Neural crest cell (in vitro differentiated cells): ENCODE measurements around the gene TEX14. TPM values are rescaled to one million over a fixed set of nuclear protein-coding genes. Genes with fewer than 3 reads are reported as not detected.

Source experiments
- DNase-seq: peaks from one replicate; pipeline ENCODE4 v3.0.0; 2021; ENCODE audit warnings: low read depth, mixed read lengths, low spot score
- H3K27ac Mint-ChIP-seq: one replicate; pipeline ENCODE4 v1.8.0; 2021; ENCODE audit warnings: mild to moderate bottlenecking, mixed read lengths; ENCODE audit not compliant: unreplicated experiment
- H3K27me3 Mint-ChIP-seq: 2 replicates; pipeline ENCODE4 v1.8.0; 2021; ENCODE audit warnings: low read depth, mild to moderate bottlenecking, mixed read lengths
- H3K36me3 Mint-ChIP-seq: 2 replicates; pipeline ENCODE4 v1.8.0; 2021; ENCODE audit warnings: low read depth, mild to moderate bottlenecking, mixed read lengths
- H3K4me1 Mint-ChIP-seq: 2 replicates; pipeline ENCODE4 v1.8.0; 2021; ENCODE audit warnings: mixed read lengths
- H3K4me3 Mint-ChIP-seq: one replicate; pipeline ENCODE4 v1.8.0; 2021; ENCODE audit warnings: mild to moderate bottlenecking, mixed read lengths
- H3K9me3 Mint-ChIP-seq: 2 replicates; pipeline ENCODE4 v1.8.0; 2021; ENCODE audit warnings: mixed read lengths
- total RNA-seq: library from RNA; stranded (reverse); gene quantifications from 2 replicates; pipeline ENCODE4 v1.2.1, GENCODE V29; 2021
- TF ChIP-seq, protein P1 (sequence below): fragments of 200-600 bp; sonication (generic); conservative IDR thresholded peaks from 2 replicates; pipeline ENCODE4 v1.5.0; 2021; ENCODE audit warnings: antibody characterized with exemption, mild to moderate bottlenecking

The TEX14 gene
- total RNA-seq, 1 donor from 2014 or later, result 0.21 TPM

DNA sequence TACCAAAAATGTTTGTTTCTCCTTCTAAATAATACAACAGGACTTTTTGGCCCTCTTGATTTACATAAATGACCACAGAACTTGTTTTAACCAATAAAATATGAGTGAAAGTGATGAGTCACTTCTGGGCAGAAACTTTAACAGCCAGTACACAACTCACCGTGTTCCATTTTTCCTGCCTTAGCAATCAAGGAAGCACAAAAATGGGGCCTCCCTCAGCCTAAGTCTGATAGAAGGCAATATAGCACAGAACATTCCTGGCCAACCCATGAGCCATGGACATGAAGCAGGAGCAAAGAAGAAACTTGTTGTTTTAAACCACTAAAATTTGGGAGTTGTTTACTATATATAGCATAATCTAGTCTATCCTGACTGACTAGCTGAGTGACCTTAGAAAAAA is 116.3 kb downstream of the TEX14 start:
- no peaks in the 10 kb centered on the region for H3K9me3 Mint-ChIP-seq
- H3K27ac Mint-ChIP-seq, result no peak overlapping the region
- H3K4me1 Mint-ChIP-seq, result peaks cover 12% of the 10 kb centered on the region
- TF ChIP-seq, protein P1, sequence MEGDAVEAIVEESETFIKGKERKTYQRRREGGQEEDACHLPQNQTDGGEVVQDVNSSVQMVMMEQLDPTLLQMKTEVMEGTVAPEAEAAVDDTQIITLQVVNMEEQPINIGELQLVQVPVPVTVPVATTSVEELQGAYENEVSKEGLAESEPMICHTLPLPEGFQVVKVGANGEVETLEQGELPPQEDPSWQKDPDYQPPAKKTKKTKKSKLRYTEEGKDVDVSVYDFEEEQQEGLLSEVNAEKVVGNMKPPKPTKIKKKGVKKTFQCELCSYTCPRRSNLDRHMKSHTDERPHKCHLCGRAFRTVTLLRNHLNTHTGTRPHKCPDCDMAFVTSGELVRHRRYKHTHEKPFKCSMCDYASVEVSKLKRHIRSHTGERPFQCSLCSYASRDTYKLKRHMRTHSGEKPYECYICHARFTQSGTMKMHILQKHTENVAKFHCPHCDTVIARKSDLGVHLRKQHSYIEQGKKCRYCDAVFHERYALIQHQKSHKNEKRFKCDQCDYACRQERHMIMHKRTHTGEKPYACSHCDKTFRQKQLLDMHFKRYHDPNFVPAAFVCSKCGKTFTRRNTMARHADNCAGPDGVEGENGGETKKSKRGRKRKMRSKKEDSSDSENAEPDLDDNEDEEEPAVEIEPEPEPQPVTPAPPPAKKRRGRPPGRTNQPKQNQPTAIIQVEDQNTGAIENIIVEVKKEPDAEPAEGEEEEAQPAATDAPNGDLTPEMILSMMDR, result no peak
- H3K27me3 Mint-ChIP-seq, result peaks cover 19% of the 10 kb centered on the region
- no peak for DNase-seq
- H3K36me3 Mint-ChIP-seq, result no peaks in the 10 kb centered on the region
- no peak overlapping the region for H3K4me3 Mint-ChIP-seq

DNA sequence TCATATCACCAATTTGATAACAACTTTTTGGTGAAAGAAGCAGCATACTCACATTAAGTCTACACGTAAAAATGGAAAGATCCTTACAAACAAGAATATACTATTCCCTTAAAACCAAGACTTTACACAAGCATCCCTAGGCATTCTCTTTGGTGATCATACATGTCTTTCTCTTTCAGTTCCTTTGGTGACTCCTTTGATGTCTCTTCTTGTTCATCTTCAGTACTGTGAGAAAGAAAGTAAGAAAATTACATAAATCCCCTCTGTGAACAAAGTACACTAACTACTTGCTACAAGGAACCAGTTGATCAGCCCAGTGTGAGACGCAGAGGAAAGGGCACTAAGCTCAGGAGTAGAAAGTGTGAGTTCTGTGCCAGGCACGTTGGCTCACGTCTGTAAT is 117.8 kb downstream of the TEX14 start:
- H3K4me3 Mint-ChIP-seq, result no peak overlapping the region
- TF ChIP-seq, protein P1, result no peak
- no peaks in the 10 kb centered on the region for H3K36me3 Mint-ChIP-seq
- H3K27me3 Mint-ChIP-seq, result peaks cover 10% of the 10 kb centered on the region
- peaks cover 12% of the 10 kb centered on the region for H3K4me1 Mint-ChIP-seq
- no peaks in the 10 kb centered on the region for H3K9me3 Mint-ChIP-seq
- no peak overlapping the region for H3K27ac Mint-ChIP-seq
- no peak for DNase-seq

DNA sequence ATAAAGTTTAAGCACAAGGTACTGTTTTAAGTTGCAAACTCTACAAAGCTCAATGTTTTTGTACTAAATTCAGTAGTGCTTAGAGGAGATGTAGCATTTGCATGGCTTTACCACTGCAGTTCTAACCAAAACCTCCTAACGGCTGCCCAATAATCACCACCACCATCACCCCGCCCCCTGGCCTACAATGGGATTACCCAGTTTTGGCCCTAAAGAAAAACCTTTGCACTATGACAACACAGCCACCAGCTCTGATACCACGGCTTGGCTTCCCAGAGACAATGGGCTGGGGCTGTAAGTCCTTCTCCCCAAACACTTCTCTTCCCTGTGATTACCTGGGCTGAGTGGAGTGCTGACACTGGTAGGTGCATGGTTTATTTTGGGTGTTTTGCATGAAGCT is 119.0 kb downstream of the TEX14 start:
- DNase-seq, result no peak
- Mint-ChIP-seq H3K27me3 (peaks cover 5% of the 10 kb centered on the region), H3K4me1 (peaks cover 7% of the 10 kb centered on the region), H3K9me3 (no peaks in the 10 kb centered on the region), H3K27ac (no peak overlapping the region), H3K4me3 (no peak overlapping the region), H3K36me3 (no peaks in the 10 kb centered on the region)
- TF ChIP-seq, protein P1, result no peak

DNA sequence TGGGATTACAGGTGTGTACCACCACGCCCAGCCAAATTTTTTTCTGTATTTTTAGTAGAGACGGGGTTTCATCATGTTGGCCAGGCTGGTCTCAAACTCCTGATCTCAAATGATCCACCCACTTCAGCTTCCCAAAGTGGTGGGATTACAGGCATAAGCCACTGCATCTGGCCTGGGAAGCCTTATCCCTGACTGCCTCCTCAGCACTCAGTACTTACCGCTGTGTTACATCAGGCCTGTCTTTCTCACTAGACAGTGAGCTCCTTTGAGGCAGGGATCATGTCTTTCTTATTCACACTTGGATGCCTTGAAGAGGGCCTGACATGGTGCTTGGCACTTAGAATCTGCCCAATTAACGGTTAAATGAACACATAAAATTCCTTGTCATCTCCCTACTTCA is 121.1 kb downstream of the TEX14 start:
- H3K27me3 Mint-ChIP-seq, result peaks cover 14% of the 10 kb centered on the region
- H3K9me3 Mint-ChIP-seq, result no peaks in the 10 kb centered on the region
- no peak overlapping the region for H3K4me3 Mint-ChIP-seq
- H3K4me1 Mint-ChIP-seq, result no peaks in the 10 kb centered on the region
- TF ChIP-seq, protein P1, result no peak
- no peaks in the 10 kb centered on the region for H3K36me3 Mint-ChIP-seq
- H3K27ac Mint-ChIP-seq, result no peak overlapping the region
- DNase-seq, result no peak

DNA sequence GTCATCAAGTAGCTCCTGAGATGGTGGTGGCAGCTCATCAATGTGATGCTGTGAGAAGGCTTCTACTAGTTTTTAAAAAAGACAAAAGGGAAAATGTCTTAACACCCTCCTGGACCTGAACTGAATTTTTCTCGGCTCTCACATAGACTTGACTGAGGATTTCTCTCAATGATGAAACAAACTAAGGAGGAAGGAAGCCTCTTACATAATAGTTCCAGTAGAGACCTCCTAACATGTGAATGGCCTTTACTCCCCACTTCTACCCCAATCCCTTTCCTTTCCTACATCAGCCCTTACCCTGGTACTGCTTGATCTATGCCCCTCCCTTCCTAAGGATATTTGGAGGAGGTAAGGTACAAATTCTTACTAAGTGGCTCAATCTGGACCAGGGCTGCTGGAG is 122.6 kb downstream of the TEX14 start:
- TF ChIP-seq, protein P1, result no peak
- DNase-seq, result no peak
- no peaks in the 10 kb centered on the region for H3K4me1 Mint-ChIP-seq
- no peaks in the 10 kb centered on the region for H3K9me3 Mint-ChIP-seq
- H3K4me3 Mint-ChIP-seq, result no peak overlapping the region
- H3K27ac Mint-ChIP-seq, result no peak overlapping the region
- H3K36me3 Mint-ChIP-seq, result no peaks in the 10 kb centered on the region
- peaks cover 26% of the 10 kb centered on the region for H3K27me3 Mint-ChIP-seq
